ENCODE measurements around the gene JMJD1C.
"Not testable (repeated sequence)": the region's sequence is repeated elsewhere in the genome, so short reads cannot be mapped to it uniquely, and the experiment has no call there.

JMJD1C gene

GRCh38 chr10:63393050-63393449 lies 72.7 kb downstream of the JMJD1C start:
- no peak for DNase-seq (ENCODE audit: low read depth)

GRCh38 chr10:63392224-63392623 lies 73.6 kb downstream of the JMJD1C start:
- no peak for DNase-seq (ENCODE audit: low read depth)

GRCh38 chr10:63391812-63392211 lies 74.0 kb downstream of the JMJD1C start:
- no peak for DNase-seq (ENCODE audit: low read depth)

- no peak for DNase-seq (ENCODE audit: low read depth)
Measured at GRCh38 chr10:63390521-63390920, 75.3 kb downstream of the JMJD1C start.

- no peak for DNase-seq (ENCODE audit: low read depth)
Measured at GRCh38 chr10:63388421-63389031, 77.3 kb downstream of the JMJD1C start.

GRCh38 chr10:63385254-63385653 lies 80.5 kb downstream of the JMJD1C start:
- DNase-seq (ENCODE audit: low read depth) = no peak

GRCh38 chr10:63384675-63385074 lies 81.1 kb downstream of the JMJD1C start:
- no peak for DNase-seq (ENCODE audit: low read depth)

GRCh38 chr10:63384001-63384400 lies 81.8 kb downstream of the JMJD1C start:
- no peak for DNase-seq (ENCODE audit: low read depth)

GRCh38 chr10:63383141-63383540 lies 82.6 kb downstream of the JMJD1C start:
- no peak for DNase-seq (ENCODE audit: low read depth)

GRCh38 chr10:63382066-63382465 lies 83.7 kb downstream of the JMJD1C start:
- DNase-seq (ENCODE audit: low read depth) = no peak

GRCh38 chr10:63377305-63377661 lies 88.5 kb downstream of the JMJD1C start:
- DNase-seq (ENCODE audit: low read depth) = not testable (repeated sequence)

GRCh38 chr10:63376560-63377304 lies 89.0 kb downstream of the JMJD1C start:
- no peak for DNase-seq (ENCODE audit: low read depth)

- no peak for DNase-seq (ENCODE audit: low read depth)
Measured at GRCh38 chr10:63375859-63376258, 89.9 kb downstream of the JMJD1C start.

GRCh38 chr10:63375458-63375857 lies 90.3 kb downstream of the JMJD1C start:
- no peak for DNase-seq (ENCODE audit: low read depth)

- DNase-seq (ENCODE audit: low read depth) = no peak
Measured at GRCh38 chr10:63374991-63375390, 90.8 kb downstream of the JMJD1C start.

- DNase-seq (ENCODE audit: low read depth) = no peak
Measured at GRCh38 chr10:63373176-63373575, 92.6 kb downstream of the JMJD1C start.

- no peak for DNase-seq (ENCODE audit: low read depth)
Measured at GRCh38 chr10:63369711-63370110, 96.1 kb downstream of the JMJD1C start.

- no peak for DNase-seq (ENCODE audit: low read depth)
Measured at GRCh38 chr10:63368365-63368764, 97.4 kb downstream of the JMJD1C start.

GRCh38 chr10:63366933-63367332 lies 98.8 kb downstream of the JMJD1C start:
- DNase-seq (ENCODE audit: low read depth) = no peak

GRCh38 chr10:63365976-63366765 lies 99.6 kb downstream of the JMJD1C start:
- DNase-seq (ENCODE audit: low read depth) = no peak

GRCh38 chr10:63364918-63365317 lies 100.9 kb downstream of the JMJD1C start:
- no peak for DNase-seq (ENCODE audit: low read depth)

GRCh38 chr10:63363951-63364350 lies 101.8 kb downstream of the JMJD1C start:
- no peak for DNase-seq (ENCODE audit: low read depth)

GRCh38 chr10:63355682-63356081 lies 110.1 kb downstream of the JMJD1C start:
- DNase-seq (ENCODE audit: low read depth) = no peak

Data from activated T-helper 9 cell treated with anti-CD3 and anti-CD28 coated beads, Interleukin-2, amount 50 U/mL, for 16 hours (primary cell).